ENCODE results near the gene ASAP3. TPM values are rescaled to one million over a fixed set of nuclear protein-coding genes. Genes with fewer than 3 reads are reported as not detected.

Gene ASAP3
- total and polyA plus RNA-seq, 2 of the 4 experiments (the other 2 are of a cell fraction), result 18.6 to 18.8 TPM

DNA sequence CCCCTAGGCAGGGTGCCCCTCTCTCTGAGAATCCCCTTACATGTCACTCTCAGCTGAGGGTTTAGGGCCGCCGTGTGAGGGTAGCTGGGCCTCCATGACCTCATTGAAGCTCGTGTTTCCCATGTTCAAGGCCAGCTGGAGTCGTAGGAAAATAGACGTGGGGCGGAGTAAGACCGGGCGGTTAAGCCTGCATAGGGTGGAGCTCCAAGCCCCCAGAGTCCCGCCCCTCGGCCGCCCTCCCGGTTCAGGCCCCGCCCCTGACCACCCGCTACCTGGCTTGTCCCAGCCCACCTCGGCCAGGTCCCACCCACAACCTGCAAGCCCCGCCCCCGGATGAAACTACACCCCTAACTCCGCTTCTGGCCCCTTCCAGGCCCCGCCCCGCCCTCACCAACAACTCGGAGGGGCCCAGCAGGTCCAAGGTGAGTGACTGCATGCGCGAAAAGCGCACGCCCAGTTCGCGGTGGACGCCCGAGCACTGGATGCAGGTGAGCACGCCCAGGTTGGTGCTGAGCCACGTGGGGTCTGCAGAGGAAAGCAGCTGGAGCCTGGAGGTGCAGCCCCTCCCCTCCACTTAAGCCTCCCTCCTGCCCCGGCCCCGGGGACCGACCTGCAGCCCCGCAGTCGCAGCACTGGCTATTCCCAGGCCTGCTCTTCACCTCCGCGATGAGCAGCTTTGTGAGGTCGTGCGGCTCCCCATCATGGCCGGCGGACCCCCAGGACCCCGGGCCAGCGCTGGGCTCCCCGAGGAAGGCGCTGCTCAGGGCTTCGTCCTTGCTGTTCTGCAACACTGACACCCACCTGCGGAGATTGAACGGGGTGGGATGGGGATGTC lies 47.2 kb downstream of the ASAP3 start (continued):
- TF ChIP-seq BHLHE40 (IDR thresholded peaks at IDR 0.05; ENCODE audit: low read depth, low read length), result no peak

DNA sequence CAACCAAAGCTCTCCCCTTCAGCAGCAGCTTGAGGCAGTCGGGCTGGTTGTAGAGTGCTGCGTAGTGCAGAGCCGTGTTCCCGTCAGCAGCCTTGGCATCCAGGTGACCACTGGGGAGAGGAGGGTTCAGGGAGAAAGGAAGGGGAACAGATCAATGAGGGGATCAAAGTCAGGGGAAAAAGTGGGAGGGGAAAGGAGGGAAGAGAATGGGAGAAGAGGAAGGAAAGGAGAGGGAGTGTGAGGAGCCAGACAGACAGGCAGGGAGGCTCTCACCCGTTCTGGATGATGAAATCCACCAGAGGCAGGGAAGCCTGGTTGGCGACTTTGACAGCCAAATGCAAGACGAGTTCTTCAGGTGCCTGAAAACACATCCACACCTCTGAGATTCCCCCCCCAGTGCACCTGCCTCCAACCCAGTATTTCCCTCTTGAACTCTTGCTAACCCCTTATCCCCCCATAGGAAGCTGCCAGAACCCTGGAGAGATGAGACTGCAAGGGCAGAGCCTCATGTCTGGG lies 49.7 kb downstream of the ASAP3 start:
- TF ChIP-seq CEBPB (IDR thresholded peaks at IDR 0.05; ENCODE audit: low read depth, low read length) (no peak), NFE2L2 (IDR thresholded peaks at IDR 0.05; ENCODE audit: low read depth, low read length) (no peak), CHD1 (IDR thresholded peaks at IDR 0.05; ENCODE audit: low read depth, low read length) (no peak), SMC3 (IDR thresholded peaks at IDR 0.05; ENCODE audit: low read depth, low read length) (no peak), POLR2A (IDR thresholded peaks at IDR 0.05; ENCODE audit: low read depth, low read length) (no peak), RAD21 (IDR thresholded peaks at IDR 0.05; ENCODE audit: low read length) (no peak), BHLHE40 (IDR thresholded peaks at IDR 0.05; ENCODE audit: low read depth, low read length) (no peak), MAZ (IDR thresholded peaks at IDR 0.05; ENCODE audit: borderline replicate concordance, low read depth, low read length) (no peak), MXI1 (IDR thresholded peaks at IDR 0.05; ENCODE audit: borderline replicate concordance, low read depth, low read length) (no peak), RCOR1 (IDR thresholded peaks at IDR 0.05; ENCODE audit: insufficient replicate concordance, low read length) (no peak)
- TF ChIP-seq, protein P1, sequence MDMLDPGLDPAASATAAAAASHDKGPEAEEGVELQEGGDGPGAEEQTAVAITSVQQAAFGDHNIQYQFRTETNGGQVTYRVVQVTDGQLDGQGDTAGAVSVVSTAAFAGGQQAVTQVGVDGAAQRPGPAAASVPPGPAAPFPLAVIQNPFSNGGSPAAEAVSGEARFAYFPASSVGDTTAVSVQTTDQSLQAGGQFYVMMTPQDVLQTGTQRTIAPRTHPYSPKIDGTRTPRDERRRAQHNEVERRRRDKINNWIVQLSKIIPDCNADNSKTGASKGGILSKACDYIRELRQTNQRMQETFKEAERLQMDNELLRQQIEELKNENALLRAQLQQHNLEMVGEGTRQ (IDR thresholded peaks at IDR 0.05; ENCODE audit: low read depth, low read length), result no peak
- TF ChIP-seq, protein P2, sequence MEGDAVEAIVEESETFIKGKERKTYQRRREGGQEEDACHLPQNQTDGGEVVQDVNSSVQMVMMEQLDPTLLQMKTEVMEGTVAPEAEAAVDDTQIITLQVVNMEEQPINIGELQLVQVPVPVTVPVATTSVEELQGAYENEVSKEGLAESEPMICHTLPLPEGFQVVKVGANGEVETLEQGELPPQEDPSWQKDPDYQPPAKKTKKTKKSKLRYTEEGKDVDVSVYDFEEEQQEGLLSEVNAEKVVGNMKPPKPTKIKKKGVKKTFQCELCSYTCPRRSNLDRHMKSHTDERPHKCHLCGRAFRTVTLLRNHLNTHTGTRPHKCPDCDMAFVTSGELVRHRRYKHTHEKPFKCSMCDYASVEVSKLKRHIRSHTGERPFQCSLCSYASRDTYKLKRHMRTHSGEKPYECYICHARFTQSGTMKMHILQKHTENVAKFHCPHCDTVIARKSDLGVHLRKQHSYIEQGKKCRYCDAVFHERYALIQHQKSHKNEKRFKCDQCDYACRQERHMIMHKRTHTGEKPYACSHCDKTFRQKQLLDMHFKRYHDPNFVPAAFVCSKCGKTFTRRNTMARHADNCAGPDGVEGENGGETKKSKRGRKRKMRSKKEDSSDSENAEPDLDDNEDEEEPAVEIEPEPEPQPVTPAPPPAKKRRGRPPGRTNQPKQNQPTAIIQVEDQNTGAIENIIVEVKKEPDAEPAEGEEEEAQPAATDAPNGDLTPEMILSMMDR (conservative IDR thresholded peaks at IDR 0.05; ENCODE audit: low read depth, low read length), result no peak
- no peak overlapping the region for H2AK5ac ChIP-seq (ENCODE audit: low read depth, low read length)

More for the DNA sequence above, 49.7 kb downstream of the ASAP3 start:
- Histone ChIP-seq H4K5ac (ENCODE audit: low read depth, low read length) (no peak overlapping the region), H3K27ac (ENCODE audit: insufficient read depth, low read length) (no peak overlapping the region), H2BK20ac (ENCODE audit: low read depth, low read length) (no peak overlapping the region), H3K23ac (ENCODE audit: low read depth, low read length) (no peak overlapping the region), H3K4me3 (ENCODE audit: insufficient read depth, low read depth, low read length) (no peak overlapping the region), H4K8ac (ENCODE audit: low read depth in 2 of 2, low read length in 2 of 2) (no peak overlapping the region), H4K20me1 (ENCODE audit: insufficient read depth, low read length) (no peaks in the 10 kb centered on the region), H2AK9ac (replicated peaks; ENCODE audit: low read depth, low read length, poor library complexity) (no peak overlapping the region), H2BK15ac (ENCODE audit: low read depth, low read length) (no peak overlapping the region), H3K9ac (ENCODE audit: low read depth, low read length) (no peak overlapping the region), H3K9me1 (ENCODE audit: insufficient read depth, low read length) (peaks cover 3% of the 10 kb centered on the region), H4K91ac (ENCODE audit: insufficient read depth, low read depth, low read length) (no peak overlapping the region), H3K79me1 (ENCODE audit: low read depth in 1 of 2, low read length in 2 of 2) (no peaks in the 10 kb centered on the region), H3K27me3 (ENCODE audit: control insufficient read depth, insufficient read depth, low read length) (no peaks in the 10 kb centered on the region), H2BK5ac (ENCODE audit: low read depth, low read length, poor library complexity, severe bottlenecking) (no peak overlapping the region), H3K4me2 (ENCODE audit: low read depth, low read length) (no peak overlapping the region), H2BK120ac (ENCODE audit: low read depth, low read length) (no peak overlapping the region), H3K4ac (ENCODE audit: low read depth, low read length) (no peak overlapping the region), H3K14ac (replicated peaks; ENCODE audit: low read depth, low read length) (no peak overlapping the region), H3K36me3 (ENCODE audit: control insufficient read depth, insufficient read depth, low read length) (peaks cover 65% of the 10 kb centered on the region), H3K18ac (ENCODE audit: low read depth, low read length) (no peak overlapping the region), H2AFZ (replicated peaks; ENCODE audit: low read length, poor library complexity) (no peak overlapping the region), H3K56ac (ENCODE audit: extremely low read depth, insufficient read depth, low read length) (no peak overlapping the region), H3K9me3 (ENCODE audit: control insufficient read depth, insufficient read depth, low read length) (no peaks in the 10 kb centered on the region), H3K4me1 (ENCODE audit: control insufficient read depth, insufficient read depth, low read length) (no peaks in the 10 kb centered on the region)
- intact Hi-C loops (cut with micrococcal nuclease) (no loop called here), dilution Hi-C loops (cut with HindIII; ENCODE audit: low sequenced_read_pairs, unreplicated experiment) (no loop called here), in situ Hi-C loops (cut with MboI; ENCODE audit: low sequenced_read_pairs) (no loop called here)
- BruUV-seq (replicated peaks), result no TSS peak
- no peak for ATAC-seq (ENCODE audit: low read depth)
- WGBS, 2 experiments (ENCODE audit: extremely low coverage in 2 of 2, insufficient read length in 1 of 2), result no CpG with 5 or more reads among the region's 7 CpGs
- CTCF ChIA-PET, result no interaction called here
- DNase-seq, result no peak
- POLR2A ChIA-PET (ENCODE audit: unreplicated experiment), result no interaction called here
